GM12878 (cell line): ENCODE data around the gene SNX13.

Experiments used
- ATF7 ChIP-seq: fragments of 450-650 bp; IDR thresholded peaks from 2 replicates; pipeline ENCODE4 v1.6.1; 2016; ENCODE audit warnings: low read depth, mild to moderate bottlenecking
- CTCF ChIP-seq, 3 experiments: IDR thresholded peaks in 2 of 3; conservative IDR thresholded peaks in 1 of 3; 2 replicates each; pipeline ENCODE4 v1.5.1; 2011; ENCODE audit warnings: low read depth in 3 of 3, low read length in 3 of 3, mild to moderate bottlenecking in 3 of 3, control low read depth in 2 of 3, moderate library complexity in 2 of 3, inconsistent platforms in 1 of 3, mixed read lengths in 1 of 3; ENCODE audit not compliant: control insufficient read depth in 2 of 3, insufficient read depth in 1 of 3; ENCODE audit errors: extremely low read depth in 1 of 3
- EGR1 ChIP-seq, 2 experiments: IDR thresholded peaks; 1 replicate in 1 of 2; 2 replicates in 1 of 2; pipeline ENCODE4 v1.6.1; 2011 to 2012; ENCODE audit warnings: low read depth in 2 of 2, low read length in 2 of 2, borderline replicate concordance in 1 of 2, mild to moderate bottlenecking in 1 of 2, moderate library complexity in 1 of 2
- IKZF1 ChIP-seq: fragments of 450-650 bp; conservative IDR thresholded peaks from 2 replicates; pipeline ENCODE4 v1.6.1; 2017; ENCODE audit warnings: antibody characterized with exemption, mild to moderate bottlenecking
- MEF2A ChIP-seq: IDR thresholded peaks from 2 replicates; pipeline ENCODE4 v1.6.1; 2011; ENCODE audit warnings: low read depth, mild to moderate bottlenecking, low read length, moderate library complexity; ENCODE audit not compliant: insufficient read depth
- NRF1 ChIP-seq: conservative IDR thresholded peaks from 2 replicates; pipeline ENCODE4 v1.6.1; 2011; ENCODE audit warnings: mild to moderate bottlenecking, low read depth, low read length, improper control_type of control experiment
- PBX3 ChIP-seq: IDR thresholded peaks from 2 replicates; pipeline ENCODE4 v1.6.1; 2011; ENCODE audit warnings: mild to moderate bottlenecking, low read depth, low read length, moderate library complexity; ENCODE audit not compliant: insufficient replicate concordance
- SIX5 ChIP-seq: IDR thresholded peaks from 2 replicates; pipeline ENCODE4 v1.6.1; 2011; ENCODE audit warnings: mild to moderate bottlenecking, low read depth, low read length, moderate library complexity; ENCODE audit not compliant: severe bottlenecking
- SPI1 ChIP-seq: IDR thresholded peaks from 2 replicates; pipeline ENCODE4 v1.6.1; 2011; ENCODE audit warnings: low read depth, mild to moderate bottlenecking, low read length, moderate library complexity, borderline replicate concordance; ENCODE audit not compliant: insufficient read depth

- no peak for TF ChIP-seq MEF2A
- TF ChIP-seq SIX5, result no peak
- no peak for TF ChIP-seq CTCF (IDR thresholded peaks at IDR 0.05 in 2 of 3, conservative IDR thresholded peaks at IDR 0.05 in 1 of 3; ENCODE audit: control insufficient read depth in 2 of 3, extremely low read depth in 1 of 3, insufficient read depth in 1 of 3, low read depth in 3 of 3, low read length in 3 of 3)
- TF ChIP-seq NRF1, result no peak
- TF ChIP-seq EGR1 (IDR thresholded peaks at IDR 0.05; ENCODE audit: borderline replicate concordance in 1 of 2, low read depth in 2 of 2, low read length in 2 of 2), result no peak
- TF ChIP-seq SPI1, result no peak
- TF ChIP-seq PBX3, result no peak
- TF ChIP-seq IKZF1, result no peak
- no peak for TF ChIP-seq ATF7
Observed at GRCh38 chr7:17939211-17939605, 1.1 kb downstream of the SNX13 start.
